ENCODE measurements around the gene CHST11. TPM values are rescaled to one million over a fixed set of nuclear protein-coding genes. Genes with fewer than 3 reads are reported as not detected.

The CHST11 gene
- total RNA-seq, 1 donor from 2014 or later = 46.2 TPM

- Histone ChIP-seq H3K27ac (no peak overlapping the region), H3K4me1 (no peaks in the 10 kb centered on the region), H3K27me3 (ENCODE audit: low read depth) (no peaks in the 10 kb centered on the region), H3K36me3 (no peaks in the 10 kb centered on the region), H3K9me3 (no peaks in the 10 kb centered on the region), H3K4me3 (no peak overlapping the region)
- ATAC-seq (no peak), DNase-seq (no peak)
- no peak for TF ChIP-seq CTCF (IDR thresholded peaks at IDR 0.05)
- intact Hi-C loops (cut with DNase I) = no loop called here
Measured at GRCh38 chr12:104416136-104416535, 40.6 kb upstream of the CHST11 start.

- no peaks in the 10 kb centered on the region for H3K9me3 ChIP-seq
- TF ChIP-seq CTCF (IDR thresholded peaks at IDR 0.05) = no peak
- H3K36me3 ChIP-seq = no peaks in the 10 kb centered on the region
- no peak overlapping the region for H3K27ac ChIP-seq
- no peaks in the 10 kb centered on the region for H3K27me3 ChIP-seq (ENCODE audit: low read depth)
- no peak for DNase-seq
- intact Hi-C loops (cut with DNase I) = no loop called here
- no peak overlapping the region for H3K4me3 ChIP-seq
- H3K4me1 ChIP-seq = no peaks in the 10 kb centered on the region
- ATAC-seq = no peak
Measured at GRCh38 chr12:104416585-104416984, 40.2 kb upstream of the CHST11 start.

GRCh38 chr12:104419717-104420116 lies 37.0 kb upstream of the CHST11 start:
- no peaks in the 10 kb centered on the region for H3K9me3 ChIP-seq
- no peaks in the 10 kb centered on the region for H3K4me1 ChIP-seq
- no peak for TF ChIP-seq CTCF (IDR thresholded peaks at IDR 0.05)
- no peaks in the 10 kb centered on the region for H3K27me3 ChIP-seq (ENCODE audit: low read depth)
- ATAC-seq (no peak), DNase-seq (no peak)
- H3K36me3 ChIP-seq = no peaks in the 10 kb centered on the region
- intact Hi-C loops (cut with DNase I) = no loop called here
- H3K4me3 ChIP-seq = no peak overlapping the region
- H3K27ac ChIP-seq = no peak overlapping the region

DNA sequence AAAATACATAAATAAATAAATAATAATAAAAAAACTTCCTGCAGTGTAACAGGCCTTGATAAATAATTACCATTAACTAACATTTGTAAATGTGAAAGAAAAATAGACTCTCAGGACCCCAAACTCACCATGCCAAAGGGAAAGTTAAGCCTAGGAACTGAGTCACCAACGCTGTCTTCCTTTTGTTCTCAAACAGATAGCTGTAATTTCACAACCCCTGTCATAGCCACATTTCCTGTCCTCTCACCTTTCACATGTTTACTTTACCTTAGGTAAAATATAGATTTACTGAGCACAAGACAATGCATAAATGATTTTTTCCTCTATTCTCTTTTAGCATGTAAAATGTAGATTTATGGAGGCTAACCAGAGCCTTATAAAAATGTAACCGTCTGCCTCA lies 35.9 kb upstream of the CHST11 start:
- no peak for TF ChIP-seq CTCF (IDR thresholded peaks at IDR 0.05)
- intact Hi-C loops (cut with DNase I) = no loop called here
- ATAC-seq = no peak

GRCh38 chr12:104421343-104421742 lies 35.4 kb upstream of the CHST11 start:
- Histone ChIP-seq H3K4me1 (no peaks in the 10 kb centered on the region), H3K27ac (no peak overlapping the region), H3K27me3 (ENCODE audit: low read depth) (no peaks in the 10 kb centered on the region), H3K9me3 (no peaks in the 10 kb centered on the region), H3K4me3 (no peak overlapping the region), H3K36me3 (no peaks in the 10 kb centered on the region)
- no peak for TF ChIP-seq CTCF (IDR thresholded peaks at IDR 0.05)
- DNase-seq (no peak), ATAC-seq (no peak)
- intact Hi-C loops (cut with DNase I) = no loop called here

More for the DNA sequence above, 35.9 kb upstream of the CHST11 start:
- no peak for DNase-seq
- Histone ChIP-seq H3K36me3 (no peaks in the 10 kb centered on the region), H3K27ac (no peak overlapping the region), H3K27me3 (ENCODE audit: low read depth) (no peaks in the 10 kb centered on the region), H3K9me3 (no peaks in the 10 kb centered on the region), H3K4me1 (no peaks in the 10 kb centered on the region), H3K4me3 (no peak overlapping the region)

GRCh38 chr12:104422441-104422840 lies 34.3 kb upstream of the CHST11 start:
- no peak overlapping the region for H3K4me3 ChIP-seq
- no peak for TF ChIP-seq CTCF (IDR thresholded peaks at IDR 0.05)
- DNase-seq = no peak

More at GRCh38 chr12:104422441-104422840, 34.3 kb upstream of the CHST11 start:
- intact Hi-C loops (cut with DNase I) = no loop called here
- no peaks in the 10 kb centered on the region for H3K27me3 ChIP-seq (ENCODE audit: low read depth)
- ATAC-seq = no peak
- H3K27ac ChIP-seq = no peak overlapping the region
- H3K9me3 ChIP-seq = no peaks in the 10 kb centered on the region
- no peaks in the 10 kb centered on the region for H3K36me3 ChIP-seq
- H3K4me1 ChIP-seq = no peaks in the 10 kb centered on the region

Measured in lower lobe of right lung (tissue), 2 donors.